ENCODE data around the gene WDR1.

DNA sequence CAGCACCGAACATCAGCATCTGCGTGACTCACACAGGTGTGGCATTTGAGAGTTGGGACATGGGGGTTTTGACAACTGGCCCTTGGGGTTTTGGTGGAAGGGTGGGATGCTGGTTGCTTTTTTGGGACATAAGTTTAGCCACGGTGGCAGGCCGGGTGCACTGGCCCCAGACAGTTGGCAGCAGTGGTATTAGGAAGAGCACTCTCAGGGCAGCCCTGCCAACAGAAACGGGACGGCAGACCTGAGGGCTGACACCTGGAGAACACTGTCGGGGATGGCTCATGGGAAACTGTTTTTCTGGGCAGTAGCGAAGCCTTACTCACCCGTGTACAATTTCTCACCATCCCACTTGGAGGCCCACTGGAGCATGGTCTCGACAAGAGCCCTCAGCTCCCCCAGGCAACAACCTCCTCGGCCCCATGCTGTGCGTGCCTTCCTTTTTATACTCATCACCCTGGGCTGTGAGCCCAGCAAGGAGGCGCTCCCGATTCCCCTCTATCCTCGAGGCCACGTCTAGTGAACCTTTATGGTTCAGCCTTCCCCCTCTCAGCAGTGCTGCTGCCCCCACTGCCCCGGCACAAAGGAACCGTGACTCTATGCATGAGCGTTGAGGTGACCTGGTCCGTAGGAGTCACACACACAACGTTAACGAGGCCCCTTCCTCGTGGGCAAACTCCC, 30.6 kb downstream of the WDR1 start:
- TF ChIP-seq, protein P1, sequence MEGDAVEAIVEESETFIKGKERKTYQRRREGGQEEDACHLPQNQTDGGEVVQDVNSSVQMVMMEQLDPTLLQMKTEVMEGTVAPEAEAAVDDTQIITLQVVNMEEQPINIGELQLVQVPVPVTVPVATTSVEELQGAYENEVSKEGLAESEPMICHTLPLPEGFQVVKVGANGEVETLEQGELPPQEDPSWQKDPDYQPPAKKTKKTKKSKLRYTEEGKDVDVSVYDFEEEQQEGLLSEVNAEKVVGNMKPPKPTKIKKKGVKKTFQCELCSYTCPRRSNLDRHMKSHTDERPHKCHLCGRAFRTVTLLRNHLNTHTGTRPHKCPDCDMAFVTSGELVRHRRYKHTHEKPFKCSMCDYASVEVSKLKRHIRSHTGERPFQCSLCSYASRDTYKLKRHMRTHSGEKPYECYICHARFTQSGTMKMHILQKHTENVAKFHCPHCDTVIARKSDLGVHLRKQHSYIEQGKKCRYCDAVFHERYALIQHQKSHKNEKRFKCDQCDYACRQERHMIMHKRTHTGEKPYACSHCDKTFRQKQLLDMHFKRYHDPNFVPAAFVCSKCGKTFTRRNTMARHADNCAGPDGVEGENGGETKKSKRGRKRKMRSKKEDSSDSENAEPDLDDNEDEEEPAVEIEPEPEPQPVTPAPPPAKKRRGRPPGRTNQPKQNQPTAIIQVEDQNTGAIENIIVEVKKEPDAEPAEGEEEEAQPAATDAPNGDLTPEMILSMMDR (IDR thresholded peaks at IDR 0.05): no peak
- TF ChIP-seq POLR2A (IDR thresholded peaks at IDR 0.05): no peak
- TF ChIP-seq POLR2AphosphoS5 (IDR thresholded peaks at IDR 0.05): no peak

Data from transverse colon (tissue), 4 donors.